ENCODE results near the gene MEGF10.

- no peak for TF ChIP-seq POLR2A (IDR thresholded peaks at IDR 0.05)
- TF ChIP-seq, protein P1, sequence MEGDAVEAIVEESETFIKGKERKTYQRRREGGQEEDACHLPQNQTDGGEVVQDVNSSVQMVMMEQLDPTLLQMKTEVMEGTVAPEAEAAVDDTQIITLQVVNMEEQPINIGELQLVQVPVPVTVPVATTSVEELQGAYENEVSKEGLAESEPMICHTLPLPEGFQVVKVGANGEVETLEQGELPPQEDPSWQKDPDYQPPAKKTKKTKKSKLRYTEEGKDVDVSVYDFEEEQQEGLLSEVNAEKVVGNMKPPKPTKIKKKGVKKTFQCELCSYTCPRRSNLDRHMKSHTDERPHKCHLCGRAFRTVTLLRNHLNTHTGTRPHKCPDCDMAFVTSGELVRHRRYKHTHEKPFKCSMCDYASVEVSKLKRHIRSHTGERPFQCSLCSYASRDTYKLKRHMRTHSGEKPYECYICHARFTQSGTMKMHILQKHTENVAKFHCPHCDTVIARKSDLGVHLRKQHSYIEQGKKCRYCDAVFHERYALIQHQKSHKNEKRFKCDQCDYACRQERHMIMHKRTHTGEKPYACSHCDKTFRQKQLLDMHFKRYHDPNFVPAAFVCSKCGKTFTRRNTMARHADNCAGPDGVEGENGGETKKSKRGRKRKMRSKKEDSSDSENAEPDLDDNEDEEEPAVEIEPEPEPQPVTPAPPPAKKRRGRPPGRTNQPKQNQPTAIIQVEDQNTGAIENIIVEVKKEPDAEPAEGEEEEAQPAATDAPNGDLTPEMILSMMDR (IDR thresholded peaks at IDR 0.05), result no peak
These were observed 157.2 kb downstream of the MEGF10 start for GRCh38 chr5:127447827-127448226.

All from gastroesophageal sphincter (tissue), 3 donors.